ENCODE results near the gene CR1L. TPM values are rescaled to one million over a fixed set of nuclear protein-coding genes. Genes with fewer than 3 reads are reported as not detected.
"Not testable (repeated sequence)": the region's sequence is repeated elsewhere in the genome, so short reads cannot be mapped to it uniquely, and the experiment has no call there.

Gene CR1L
- total RNA-seq, 2 donors from 2014 or later: 0.19 TPM; not detected in 1

- no peaks in the 10 kb centered on the region for H3K36me3 Mint-ChIP-seq (ENCODE audit: insufficient read depth in 2 of 2)
- no peak overlapping the region for H3K27ac Mint-ChIP-seq
- H3K4me1 Mint-ChIP-seq (ENCODE audit: low read depth): no peaks in the 10 kb centered on the region
- H3K27me3 Mint-ChIP-seq (ENCODE audit: low read depth): no peaks in the 10 kb centered on the region
- no peak overlapping the region for H3K4me3 Mint-ChIP-seq
- H3K9me3 Mint-ChIP-seq: no peaks in the 10 kb centered on the region
- no peak for DNase-seq
- ATAC-seq (replicated peaks in 1 of 2): no peak
Measured at GRCh38 chr1:207711285-207711684, 66.4 kb downstream of the CR1L start.

- H3K27me3 Mint-ChIP-seq (ENCODE audit: low read depth); H3K4me3 Mint-ChIP-seq; DNase-seq; H3K36me3 Mint-ChIP-seq (ENCODE audit: insufficient read depth in 2 of 2); H3K9me3 Mint-ChIP-seq; ATAC-seq (replicated peaks in 1 of 2); H3K4me1 Mint-ChIP-seq (ENCODE audit: low read depth); H3K27ac Mint-ChIP-seq: not testable (repeated sequence)
Measured at GRCh38 chr1:207712701-207713100, 67.8 kb downstream of the CR1L start.

GRCh38 chr1:207713529-207713928 is 68.6 kb downstream of the CR1L start:
- H3K4me3 Mint-ChIP-seq: no peak overlapping the region

GRCh38 chr1:207719234-207719633 is 74.3 kb downstream of the CR1L start:
- ATAC-seq (replicated peaks in 1 of 2): no peak
- Mint-ChIP-seq H3K4me3 (no peak overlapping the region), H3K27ac (no peak overlapping the region), H3K9me3 (no peaks in the 10 kb centered on the region), H3K4me1 (ENCODE audit: low read depth) (no peaks in the 10 kb centered on the region), H3K27me3 (ENCODE audit: low read depth) (no peaks in the 10 kb centered on the region), H3K36me3 (ENCODE audit: insufficient read depth in 2 of 2) (no peaks in the 10 kb centered on the region)
- no peak for DNase-seq

More at GRCh38 chr1:207713529-207713928, 68.6 kb downstream of the CR1L start:
- no peaks in the 10 kb centered on the region for H3K36me3 Mint-ChIP-seq (ENCODE audit: insufficient read depth in 2 of 2)
- H3K27me3 Mint-ChIP-seq (ENCODE audit: low read depth): no peaks in the 10 kb centered on the region
- no peak overlapping the region for H3K27ac Mint-ChIP-seq
- H3K4me1 Mint-ChIP-seq (ENCODE audit: low read depth): no peaks in the 10 kb centered on the region
- DNase-seq (no peak), ATAC-seq (replicated peaks in 1 of 2) (no peak)
- no peaks in the 10 kb centered on the region for H3K9me3 Mint-ChIP-seq

- H3K36me3 Mint-ChIP-seq (ENCODE audit: insufficient read depth in 2 of 2); H3K27ac Mint-ChIP-seq; DNase-seq: not testable (repeated sequence)
Measured at GRCh38 chr1:207728200-207728858, 83.4 kb downstream of the CR1L start.

GRCh38 chr1:207737503-207738157 is 92.7 kb downstream of the CR1L start:
- H3K27me3 Mint-ChIP-seq (ENCODE audit: low read depth); H3K4me1 Mint-ChIP-seq (ENCODE audit: low read depth); H3K36me3 Mint-ChIP-seq (ENCODE audit: insufficient read depth in 2 of 2); DNase-seq; H3K27ac Mint-ChIP-seq; H3K9me3 Mint-ChIP-seq; ATAC-seq (replicated peaks in 1 of 2); H3K4me3 Mint-ChIP-seq: not testable (repeated sequence)

More at GRCh38 chr1:207728200-207728858, 83.4 kb downstream of the CR1L start:
- H3K4me1 Mint-ChIP-seq (ENCODE audit: low read depth); ATAC-seq (replicated peaks in 1 of 2); H3K9me3 Mint-ChIP-seq; H3K4me3 Mint-ChIP-seq; H3K27me3 Mint-ChIP-seq (ENCODE audit: low read depth): not testable (repeated sequence)

- not testable (repeated sequence) for H3K36me3 Mint-ChIP-seq (ENCODE audit: insufficient read depth in 2 of 2); H3K4me1 Mint-ChIP-seq (ENCODE audit: low read depth); DNase-seq; H3K4me3 Mint-ChIP-seq; H3K9me3 Mint-ChIP-seq; H3K27me3 Mint-ChIP-seq (ENCODE audit: low read depth); H3K27ac Mint-ChIP-seq
- ATAC-seq (replicated peaks in 1 of 2): peak; percentile 49 to 51
Measured at GRCh38 chr1:207738158-207738659, 93.3 kb downstream of the CR1L start.

- DNase-seq: no peak
- Mint-ChIP-seq H3K27ac (no peak overlapping the region), H3K9me3 (peaks cover 0 to 2% of the 10 kb centered on the region in 2 donors), H3K27me3 (ENCODE audit: low read depth) (no peaks in the 10 kb centered on the region), H3K4me1 (ENCODE audit: low read depth) (peaks cover 8% of the 10 kb centered on the region), H3K36me3 (ENCODE audit: insufficient read depth in 2 of 2) (no peaks in the 10 kb centered on the region), H3K4me3 (no peak overlapping the region)
- no peak for ATAC-seq (replicated peaks in 1 of 2)
Measured at GRCh38 chr1:207740207-207740606, 95.3 kb downstream of the CR1L start.

GRCh38 chr1:207742850-207743555 is 98.1 kb downstream of the CR1L start:
- no peak for ATAC-seq (replicated peaks in 1 of 2)
- no peaks in the 10 kb centered on the region for H3K27me3 Mint-ChIP-seq (ENCODE audit: low read depth)

GRCh38 chr1:207744000-207744534 is 99.1 kb downstream of the CR1L start:
- no peak overlapping the region for H3K27ac Mint-ChIP-seq
- no peaks in the 10 kb centered on the region for H3K36me3 Mint-ChIP-seq (ENCODE audit: insufficient read depth in 2 of 2)
- no peaks in the 10 kb centered on the region for H3K27me3 Mint-ChIP-seq (ENCODE audit: low read depth)
- H3K4me1 Mint-ChIP-seq (ENCODE audit: low read depth): peaks cover 4% of the 10 kb centered on the region
- no peak overlapping the region for H3K4me3 Mint-ChIP-seq
- no peak for DNase-seq
- no peak for ATAC-seq (replicated peaks in 1 of 2)
- H3K9me3 Mint-ChIP-seq: peaks cover 1 to 2% of the 10 kb centered on the region in 2 donors

More at GRCh38 chr1:207742850-207743555, 98.1 kb downstream of the CR1L start:
- no peak overlapping the region for H3K27ac Mint-ChIP-seq
- DNase-seq: no peak
- no peaks in the 10 kb centered on the region for H3K9me3 Mint-ChIP-seq
- no peak overlapping the region for H3K4me3 Mint-ChIP-seq
- no peaks in the 10 kb centered on the region for H3K36me3 Mint-ChIP-seq (ENCODE audit: insufficient read depth in 2 of 2)
- peaks cover 8% of the 10 kb centered on the region for H3K4me1 Mint-ChIP-seq (ENCODE audit: low read depth)

- Mint-ChIP-seq H3K4me3 (no peak overlapping the region), H3K36me3 (ENCODE audit: insufficient read depth in 2 of 2) (no peaks in the 10 kb centered on the region), H3K27ac (no peak overlapping the region), H3K4me1 (ENCODE audit: low read depth) (peaks cover 15% of the 10 kb centered on the region), H3K27me3 (ENCODE audit: low read depth) (no peaks in the 10 kb centered on the region), H3K9me3 (peaks cover 1 to 2% of the 10 kb centered on the region in 2 donors)
- no peak for ATAC-seq (replicated peaks in 1 of 2)
- DNase-seq: no peak
Measured at GRCh38 chr1:207745285-207745684, 100.4 kb downstream of the CR1L start.

- Mint-ChIP-seq H3K36me3 (ENCODE audit: insufficient read depth in 2 of 2) (no peaks in the 10 kb centered on the region), H3K9me3 (peaks cover 1 to 2% of the 10 kb centered on the region in 2 donors), H3K27ac (no peak overlapping the region), H3K27me3 (ENCODE audit: low read depth) (no peaks in the 10 kb centered on the region), H3K4me3 (no peak overlapping the region), H3K4me1 (ENCODE audit: low read depth) (peaks cover 22% of the 10 kb centered on the region)
- ATAC-seq (replicated peaks in 1 of 2) (no peak), DNase-seq (no peak)
Measured at GRCh38 chr1:207745839-207746767, 101.2 kb downstream of the CR1L start.

Measured in activated T-cell treated with anti-CD3 and anti-CD28 coated beads, Interleukin-2, amount 50 U/mL, for 72 hours (primary cell).